ENCODE results near the gene CST3.
"Not testable (repeated sequence)": the region's sequence is repeated elsewhere in the genome, so short reads cannot be mapped to it uniquely, and the experiment has no call there.

The CST3 gene

GRCh38 chr20:23662276-23662870 is 24.6 kb upstream of the CST3 start:
- DNase-seq (ENCODE audit: low read depth): no peak

DNA sequence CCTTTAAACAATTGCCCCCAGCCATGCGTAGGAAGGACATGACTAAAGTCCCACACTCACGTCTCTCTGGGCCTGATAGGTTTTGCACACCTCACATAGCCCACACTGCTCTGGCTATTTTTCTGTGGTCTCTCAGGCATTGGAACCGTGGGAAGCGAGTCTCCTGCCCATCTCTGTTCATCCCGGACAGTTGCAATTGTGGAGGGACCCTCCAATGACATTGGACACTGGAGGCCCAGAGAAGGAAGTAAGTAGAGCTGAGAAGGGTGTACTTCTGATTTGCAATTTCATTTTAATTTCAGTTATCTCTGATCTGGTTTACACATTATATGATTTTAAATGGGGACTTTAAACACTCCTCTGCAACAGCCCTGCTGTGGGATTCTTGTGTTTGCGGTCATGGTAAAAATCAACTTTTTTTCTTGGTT is 23.3 kb upstream of the CST3 start:
- no peak for DNase-seq (ENCODE audit: low read depth)

GRCh38 chr20:23659989-23660837 is 22.5 kb upstream of the CST3 start:
- DNase-seq (ENCODE audit: low read depth): peak; percentile 64

GRCh38 chr20:23659610-23659988 is 21.8 kb upstream of the CST3 start:
- not testable (repeated sequence) for DNase-seq (ENCODE audit: low read depth)

- no peak for DNase-seq (ENCODE audit: low read depth)
Measured at GRCh38 chr20:23658989-23659609, 21.3 kb upstream of the CST3 start.

- DNase-seq (ENCODE audit: low read depth): no peak
Measured at GRCh38 chr20:23658336-23658735, 20.6 kb upstream of the CST3 start.

DNA sequence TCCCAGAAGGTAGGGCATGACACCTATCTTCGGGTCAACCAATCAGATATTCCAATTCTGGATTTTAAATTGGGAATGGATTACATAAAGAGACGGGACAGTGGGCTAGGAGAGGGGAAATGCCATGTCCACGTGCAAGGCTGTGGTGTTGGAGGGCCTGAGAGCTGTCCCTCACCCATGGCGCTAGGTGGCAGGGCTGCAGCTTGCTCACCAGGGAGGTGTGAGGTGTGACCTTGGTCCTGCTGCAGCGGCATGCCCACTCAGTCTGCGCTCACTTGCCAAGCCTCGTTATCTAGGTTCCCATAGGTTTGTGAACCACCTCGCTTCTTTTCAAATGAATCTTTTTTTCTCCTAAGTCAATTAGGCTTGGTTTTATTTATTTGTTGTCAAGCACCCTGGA is 19.4 kb upstream of the CST3 start:
- no peak for DNase-seq (ENCODE audit: low read depth)

DNA sequence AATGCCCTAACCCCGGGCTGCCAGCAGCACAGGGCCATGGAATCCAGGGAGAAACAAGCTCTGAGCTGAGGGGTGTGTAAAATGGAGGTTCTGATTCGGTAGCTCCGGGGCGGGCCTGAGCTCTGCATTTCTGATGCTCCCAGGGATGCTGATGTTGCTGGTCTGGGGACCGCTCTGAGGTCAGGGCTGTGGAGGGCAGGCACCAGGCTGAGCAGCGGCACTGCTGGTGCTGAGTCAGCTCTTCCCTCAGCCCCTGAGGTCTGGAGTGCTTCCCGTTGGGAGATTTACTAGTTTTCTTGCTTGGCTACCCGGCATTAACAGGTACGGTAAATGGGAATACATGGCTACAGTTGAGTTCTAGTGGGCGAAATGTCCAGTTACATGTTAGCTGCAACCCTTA is 18.6 kb upstream of the CST3 start:
- DNase-seq (ENCODE audit: low read depth): no peak

GRCh38 chr20:23655491-23656211 is 17.9 kb upstream of the CST3 start:
- no peak for DNase-seq (ENCODE audit: low read depth)

DNA sequence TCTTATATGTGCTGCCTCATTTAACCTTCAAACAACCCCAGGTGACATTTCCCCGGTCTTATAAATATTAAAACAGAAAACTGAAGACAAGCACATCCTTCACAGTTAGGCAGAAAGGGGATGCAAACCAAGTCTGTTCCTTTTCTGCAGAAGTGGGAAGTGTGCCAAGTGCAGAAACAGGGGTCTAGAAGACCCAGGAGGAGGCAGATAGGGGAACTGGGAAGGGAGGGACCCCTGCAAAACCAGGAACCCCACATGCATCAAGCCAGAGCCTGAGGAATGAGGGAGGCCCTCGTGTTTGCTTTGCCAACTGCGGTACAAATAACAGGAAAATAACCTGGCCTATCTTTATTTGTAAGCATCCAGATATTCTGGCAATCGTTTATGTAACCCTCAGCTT is 17.0 kb upstream of the CST3 start:
- no peak for DNase-seq (ENCODE audit: low read depth)

DNA sequence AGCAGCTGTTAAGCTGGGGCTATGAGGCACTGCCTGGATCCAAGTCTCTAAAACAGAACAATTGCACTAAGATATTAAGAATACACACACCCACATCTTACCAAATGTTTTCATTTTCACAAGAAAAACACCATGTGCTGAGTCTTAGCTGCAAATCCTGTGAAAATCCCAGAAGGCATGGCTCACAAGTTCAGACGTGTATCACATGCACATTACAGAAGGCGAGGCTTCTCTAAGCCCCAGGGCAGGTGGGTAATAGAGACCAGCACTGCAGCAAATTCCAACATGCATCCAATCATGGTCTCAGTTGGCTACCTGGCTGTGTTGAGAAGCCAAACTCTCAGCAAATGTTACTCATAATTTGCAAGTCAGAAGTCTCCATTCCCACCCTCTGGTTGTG is 16.2 kb upstream of the CST3 start:
- DNase-seq (ENCODE audit: low read depth): no peak

GRCh38 chr20:23653400-23653938 is 15.7 kb upstream of the CST3 start:
- no peak for DNase-seq (ENCODE audit: low read depth)

GRCh38 chr20:23652926-23653325 is 15.2 kb upstream of the CST3 start:
- no peak for DNase-seq (ENCODE audit: low read depth)

GRCh38 chr20:23652371-23652770 is 14.6 kb upstream of the CST3 start:
- DNase-seq (ENCODE audit: low read depth): no peak

DNA sequence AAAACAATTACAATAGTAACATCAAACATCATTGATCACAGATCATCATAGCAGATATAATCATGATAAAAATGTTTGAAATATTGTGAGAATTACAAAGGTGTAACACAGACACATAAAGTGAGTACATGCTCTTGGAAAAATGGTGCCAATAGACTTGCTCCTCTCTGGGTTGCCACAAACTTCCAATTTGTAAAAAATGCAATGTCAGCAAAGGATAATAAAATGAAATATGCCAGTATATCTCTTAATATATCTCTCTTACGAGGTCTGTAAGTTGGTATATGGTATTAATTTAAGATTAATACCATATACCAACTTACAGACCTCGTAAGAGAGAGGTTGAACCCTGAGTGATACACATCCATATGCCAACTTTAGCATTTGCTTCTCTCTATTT is 13.4 kb upstream of the CST3 start:
- no peak for DNase-seq (ENCODE audit: low read depth)

GRCh38 chr20:23649830-23650417 is 12.2 kb upstream of the CST3 start:
- no peak for DNase-seq (ENCODE audit: low read depth)

DNA sequence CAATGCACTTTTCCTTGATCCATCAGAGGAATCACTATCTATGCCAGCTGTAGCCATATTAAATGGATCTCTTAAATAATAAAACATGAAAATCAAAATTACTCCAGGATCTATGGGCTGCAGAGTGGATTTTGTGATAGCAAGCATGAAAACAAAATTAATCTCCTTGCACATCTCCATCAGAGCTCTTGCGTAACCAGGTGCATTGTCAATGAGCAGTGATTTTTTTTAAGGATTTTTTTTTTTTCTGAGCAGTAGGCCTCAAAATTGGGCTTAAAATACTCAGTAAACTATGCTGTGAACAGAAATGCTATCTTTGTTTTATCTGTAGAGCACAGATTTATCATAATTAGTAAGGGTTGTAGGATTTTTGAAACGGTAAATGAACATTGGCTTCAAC is 11.5 kb upstream of the CST3 start:
- DNase-seq (ENCODE audit: low read depth): no peak

GRCh38 chr20:23647346-23647745 is 9.6 kb upstream of the CST3 start:
- DNase-seq (ENCODE audit: low read depth): no peak

DNA sequence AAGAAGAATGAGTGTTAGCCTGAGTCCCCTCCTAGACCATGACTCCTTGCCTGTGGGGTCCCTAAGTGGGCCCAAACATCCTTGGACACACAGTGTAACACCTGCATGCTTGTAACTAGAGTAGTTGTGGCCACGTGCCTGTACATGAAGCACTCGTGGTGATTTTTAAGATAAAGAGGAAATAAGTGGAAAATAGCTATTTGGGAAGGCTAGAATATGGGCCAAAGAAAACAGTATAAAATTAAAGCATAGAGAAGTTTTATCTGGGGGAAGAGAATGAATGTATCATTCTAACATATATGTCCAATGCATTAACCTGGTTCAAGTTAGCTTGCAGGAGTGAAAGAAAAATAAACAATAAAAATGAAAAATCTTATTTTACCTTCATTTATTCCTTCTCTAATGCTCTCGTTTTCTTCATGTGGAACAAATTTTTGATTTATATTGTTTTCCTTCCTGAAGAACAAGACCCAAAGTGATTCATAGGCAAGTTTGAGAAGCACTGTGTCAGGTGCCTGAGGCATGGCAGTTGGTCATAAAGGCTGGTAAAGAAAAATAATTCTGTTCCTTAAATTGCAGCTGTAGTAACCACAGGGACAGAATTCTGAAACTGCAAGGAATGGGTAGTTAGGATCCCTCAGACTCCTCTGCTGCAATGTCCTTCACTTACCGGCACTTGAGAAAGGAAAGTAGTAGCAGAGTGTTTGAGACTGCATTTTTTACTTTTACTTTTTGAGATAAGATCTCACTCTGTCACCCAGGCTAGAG is 8.5 kb upstream of the CST3 start:
- DNase-seq (ENCODE audit: low read depth): no peak

DNA sequence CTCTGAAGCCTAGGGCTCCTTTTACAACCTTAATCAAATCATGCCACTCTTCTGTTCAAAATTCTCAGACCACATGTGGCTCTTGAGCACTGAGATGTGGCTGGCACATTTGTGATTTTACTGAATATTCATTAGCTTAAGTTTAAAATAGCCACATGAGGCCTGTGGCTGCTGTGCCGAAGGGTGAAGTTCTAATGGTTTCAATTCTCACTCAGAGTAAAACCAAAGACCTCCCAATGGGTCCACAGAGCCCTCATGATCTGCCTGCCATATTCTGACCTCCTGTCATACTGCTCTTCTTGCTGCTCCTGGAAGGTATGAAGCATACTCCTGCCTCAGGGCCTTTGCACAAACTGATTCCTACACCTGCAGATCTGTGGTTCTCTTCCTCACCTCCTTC is 7.8 kb upstream of the CST3 start:
- DNase-seq (ENCODE audit: low read depth): no peak

DNA sequence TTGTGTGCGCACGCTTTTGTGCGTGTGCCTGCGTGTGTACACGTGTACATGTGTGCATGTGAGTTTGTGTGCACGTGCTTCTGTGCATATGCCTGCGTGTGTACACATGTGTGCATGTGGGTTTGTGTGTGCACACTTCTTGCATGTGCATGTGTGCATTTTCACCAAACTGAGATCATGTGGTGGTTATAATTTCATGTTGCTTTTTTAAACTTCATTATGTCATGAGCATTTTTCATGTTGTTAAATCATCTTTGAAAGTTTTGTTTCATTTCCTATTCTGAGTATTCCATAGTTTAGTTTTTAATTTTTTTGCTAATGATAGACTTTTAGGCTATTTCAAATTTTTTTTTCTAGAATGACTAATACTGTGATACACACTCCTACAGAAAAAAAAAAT is 6.4 kb upstream of the CST3 start:
- no peak for DNase-seq (ENCODE audit: low read depth)

Measured in fibroblast of the conjunctiva (primary cell).